ENCODE measurements around the gene XPOT.

The XPOT gene

DNA sequence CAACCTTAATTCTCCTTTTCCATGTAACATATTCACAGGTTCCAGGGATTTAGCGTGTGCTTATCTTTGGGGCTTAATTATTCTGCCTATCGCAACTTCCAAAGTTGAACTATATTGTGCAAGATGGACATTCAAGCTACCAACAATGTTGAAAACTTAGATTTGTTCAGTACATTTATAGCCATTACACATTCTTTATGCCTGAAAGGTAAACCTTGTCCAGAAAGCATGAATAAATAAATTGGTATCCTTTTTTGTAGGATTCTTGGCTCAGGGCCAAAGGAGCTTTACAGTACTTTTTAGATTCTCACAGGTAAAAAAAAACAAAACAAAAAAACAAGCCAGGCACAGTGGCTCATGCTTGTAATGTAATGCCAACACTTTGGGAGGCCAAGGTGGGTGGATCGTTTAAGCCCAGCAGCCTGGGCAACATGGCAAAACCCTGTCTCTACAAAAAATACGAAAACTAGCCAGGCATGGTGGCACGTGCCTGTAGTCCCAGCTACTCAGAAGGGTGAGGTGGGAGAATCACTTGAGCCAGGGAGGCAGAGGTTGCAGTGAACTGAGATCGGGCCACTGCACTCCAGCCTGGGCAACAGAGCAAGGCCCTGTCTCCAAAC is 16.9 kb upstream of the XPOT start:
- no peak for TF ChIP-seq CTCF (IDR thresholded peaks at IDR 0.05; ENCODE audit: borderline replicate concordance, control extremely low read depth, extremely low read depth, insufficient read depth, missing control alignments)
- no peak for DNase-seq (ENCODE audit: low spot score)
- in situ Hi-C loops (cut with MboI; ENCODE audit: low sequenced_read_pairs, unreplicated experiment), result no loop called here

- no peak for DNase-seq (ENCODE audit: low spot score)
- TF ChIP-seq CTCF (IDR thresholded peaks at IDR 0.05; ENCODE audit: borderline replicate concordance, control extremely low read depth, extremely low read depth, insufficient read depth, missing control alignments), result no peak
- in situ Hi-C loops (cut with MboI; ENCODE audit: low sequenced_read_pairs, unreplicated experiment), result no loop called here
These were observed 15.0 kb upstream of the XPOT start for GRCh38 chr12:64389154-64389553.

GRCh38 chr12:64390275-64390851 is 13.8 kb upstream of the XPOT start, which contains the start of gene C12orf56:
TSS of gene C12orf56 (minus strand) at chr12:64390758. CDS start at chr12:64390565, 193 bp downstream.
- DNase-seq (ENCODE audit: low spot score), result peak; percentile 43
- in situ Hi-C loops (cut with MboI; ENCODE audit: low sequenced_read_pairs, unreplicated experiment), result no loop called here
- TF ChIP-seq CTCF (IDR thresholded peaks at IDR 0.05; ENCODE audit: borderline replicate concordance, control extremely low read depth, extremely low read depth, insufficient read depth, missing control alignments), result no peak

DNA sequence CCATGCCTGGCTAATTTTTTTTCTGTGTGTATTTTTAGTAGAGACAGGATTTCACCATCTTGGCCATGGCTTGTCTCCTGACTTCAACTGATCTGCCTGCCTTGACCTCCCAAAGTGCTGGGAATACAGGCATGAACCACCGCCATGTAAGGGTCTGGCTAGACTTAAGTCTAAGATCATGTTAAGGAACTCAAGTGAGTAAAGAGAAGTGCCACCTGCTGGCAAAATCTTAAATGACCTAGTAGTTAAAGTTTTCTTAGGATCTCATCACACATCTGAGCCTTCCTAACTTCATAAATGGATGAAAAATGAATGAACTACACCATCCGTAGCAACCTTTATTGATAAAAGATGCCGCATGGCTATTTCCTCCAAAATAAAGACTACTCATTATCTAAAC is 12.0 kb upstream of the XPOT start:
- TF ChIP-seq CTCF (IDR thresholded peaks at IDR 0.05; ENCODE audit: borderline replicate concordance, control extremely low read depth, extremely low read depth, insufficient read depth, missing control alignments), result no peak
- peak; percentile 49 for DNase-seq (ENCODE audit: low spot score)
- in situ Hi-C loops (cut with MboI; ENCODE audit: low sequenced_read_pairs, unreplicated experiment), result no loop called here

- in situ Hi-C loops (cut with MboI; ENCODE audit: low sequenced_read_pairs, unreplicated experiment), result no loop called here
- DNase-seq (ENCODE audit: low spot score), result no peak
- no peak for TF ChIP-seq CTCF (IDR thresholded peaks at IDR 0.05; ENCODE audit: borderline replicate concordance, control extremely low read depth, extremely low read depth, insufficient read depth, missing control alignments)
These were observed 8.5 kb upstream of the XPOT start for GRCh38 chr12:64395739-64396138.

DNA sequence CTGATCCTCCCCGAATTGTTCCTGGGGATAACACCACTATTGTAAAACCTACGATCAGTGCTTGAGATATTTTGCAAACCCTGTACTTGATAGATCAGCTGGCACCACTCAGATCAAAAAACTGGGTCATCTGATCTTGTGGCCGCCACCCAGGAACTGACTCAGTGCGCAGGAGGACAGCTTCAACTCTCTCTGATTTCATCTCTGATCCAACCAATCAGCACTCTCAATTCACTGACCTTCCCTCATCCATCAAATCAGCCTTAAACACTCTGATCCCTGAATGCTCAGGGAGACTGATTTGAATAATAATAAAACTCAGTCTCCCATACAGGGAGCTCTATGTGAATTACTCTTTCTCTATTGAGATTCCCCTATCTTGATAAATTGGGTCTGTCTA is 4.2 kb upstream of the XPOT start:
- no peak for DNase-seq (ENCODE audit: low spot score)
- in situ Hi-C loops (cut with MboI; ENCODE audit: low sequenced_read_pairs, unreplicated experiment), result no loop called here
- no peak for TF ChIP-seq CTCF (IDR thresholded peaks at IDR 0.05; ENCODE audit: borderline replicate concordance, control extremely low read depth, extremely low read depth, insufficient read depth, missing control alignments)

Data from GM13976 (cell line).